Astrocyte (in vitro differentiated cells and primary cell): Measurements from ENCODE around the gene CNN2.

Experiments
- EZH2 ChIP-seq: IDR thresholded peaks from 2 replicates; pipeline ENCODE4 v1.6.1; 2012; ENCODE audit warnings: mild to moderate bottlenecking, low read length, inconsistent platforms; ENCODE audit not compliant: insufficient read depth
- TF ChIP-seq, protein P1 (sequence below): IDR thresholded peaks from 2 replicates; pipeline ENCODE4 v1.5.1; 2011; ENCODE audit warnings: low read depth, mild to moderate bottlenecking, inconsistent platforms, low read length, moderate library complexity; ENCODE audit not compliant: insufficient read depth

DNA sequence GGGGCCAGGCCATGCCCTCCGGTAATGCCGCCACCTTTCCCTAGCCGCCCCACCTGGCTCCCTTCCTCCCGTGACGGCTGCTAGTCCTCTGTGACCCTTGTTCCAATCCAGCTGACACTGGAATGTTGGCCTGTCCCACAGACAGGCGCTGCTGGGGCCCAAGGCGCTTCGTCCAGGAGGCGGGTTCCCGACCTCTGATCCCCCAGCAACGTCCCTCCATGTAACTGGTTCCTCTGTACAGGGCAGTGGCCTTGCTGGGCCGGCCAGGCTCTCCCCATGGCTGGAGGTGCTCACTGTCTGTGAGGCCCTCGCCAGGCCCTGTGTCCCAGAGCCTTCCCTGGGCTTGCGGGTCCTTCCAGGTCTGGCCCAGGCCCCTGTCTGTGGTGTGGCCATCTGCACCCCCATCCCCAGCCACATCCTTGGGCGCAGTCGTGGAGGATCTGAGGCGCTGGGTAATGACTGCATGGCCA lies 33.0 kb upstream of the CNN2 start:
- TF ChIP-seq, protein P1, sequence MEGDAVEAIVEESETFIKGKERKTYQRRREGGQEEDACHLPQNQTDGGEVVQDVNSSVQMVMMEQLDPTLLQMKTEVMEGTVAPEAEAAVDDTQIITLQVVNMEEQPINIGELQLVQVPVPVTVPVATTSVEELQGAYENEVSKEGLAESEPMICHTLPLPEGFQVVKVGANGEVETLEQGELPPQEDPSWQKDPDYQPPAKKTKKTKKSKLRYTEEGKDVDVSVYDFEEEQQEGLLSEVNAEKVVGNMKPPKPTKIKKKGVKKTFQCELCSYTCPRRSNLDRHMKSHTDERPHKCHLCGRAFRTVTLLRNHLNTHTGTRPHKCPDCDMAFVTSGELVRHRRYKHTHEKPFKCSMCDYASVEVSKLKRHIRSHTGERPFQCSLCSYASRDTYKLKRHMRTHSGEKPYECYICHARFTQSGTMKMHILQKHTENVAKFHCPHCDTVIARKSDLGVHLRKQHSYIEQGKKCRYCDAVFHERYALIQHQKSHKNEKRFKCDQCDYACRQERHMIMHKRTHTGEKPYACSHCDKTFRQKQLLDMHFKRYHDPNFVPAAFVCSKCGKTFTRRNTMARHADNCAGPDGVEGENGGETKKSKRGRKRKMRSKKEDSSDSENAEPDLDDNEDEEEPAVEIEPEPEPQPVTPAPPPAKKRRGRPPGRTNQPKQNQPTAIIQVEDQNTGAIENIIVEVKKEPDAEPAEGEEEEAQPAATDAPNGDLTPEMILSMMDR: no peak
- TF ChIP-seq EZH2: no peak
